ENCODE results near the gene SALL3.

The SALL3 gene

GRCh38 chr18:78984941-78985784 lies 5.5 kb downstream of the SALL3 start:
- TF ChIP-seq CTCF (IDR thresholded peaks at IDR 0.05; ENCODE audit: control extremely low read depth, extremely low read depth, low read depth, missing control alignments): peak; percentile 63
- peak; percentile 55 for DNase-seq (ENCODE audit: extremely low spot score)
- CTCF ChIA-PET: interaction anchor here (0.7 to 1.7 kb wide), 7 partner anchors 10 to 263 kb away, joined by 3 to 6 read pairs (median 3); no protein-coding TSS in a partner anchor
- POLR2A ChIA-PET: no interaction called here

GRCh38 chr18:78986018-78986481 lies 6.4 kb downstream of the SALL3 start:
- CTCF ChIA-PET: interaction anchor here (0.7 to 2.1 kb wide), 6 partner anchors 11 to 262 kb away, joined by 3 to 7 read pairs (median 5); no protein-coding TSS in a partner anchor
- POLR2A ChIA-PET: no interaction called here
- TF ChIP-seq CTCF (IDR thresholded peaks at IDR 0.05; ENCODE audit: control extremely low read depth, extremely low read depth, low read depth, missing control alignments): peak; percentile 46
- DNase-seq (ENCODE audit: extremely low spot score): no peak

GRCh38 chr18:78991446-78991845 lies 11.8 kb downstream of the SALL3 start:
- TF ChIP-seq CTCF (IDR thresholded peaks at IDR 0.05; ENCODE audit: control extremely low read depth, extremely low read depth, low read depth, missing control alignments): no peak
- no peak for DNase-seq (ENCODE audit: extremely low spot score)
- ChIA-PET CTCF (no interaction called here), POLR2A (no interaction called here)

- CTCF ChIA-PET: no interaction called here
- TF ChIP-seq CTCF (IDR thresholded peaks at IDR 0.05; ENCODE audit: control extremely low read depth, extremely low read depth, low read depth, missing control alignments): no peak
- DNase-seq (ENCODE audit: extremely low spot score): no peak
- POLR2A ChIA-PET: no interaction called here
Observed at GRCh38 chr18:78992041-78993011, 12.7 kb downstream of the SALL3 start.

GRCh38 chr18:78993014-78993926 lies 13.7 kb downstream of the SALL3 start:
- ChIA-PET POLR2A (no interaction called here), CTCF (no interaction called here)
- no peak for DNase-seq (ENCODE audit: extremely low spot score)
- TF ChIP-seq CTCF (IDR thresholded peaks at IDR 0.05; ENCODE audit: control extremely low read depth, extremely low read depth, low read depth, missing control alignments): no peak
